ENCODE data around the gene ARL1.
"Not testable (repeated sequence)": the region's sequence is repeated elsewhere in the genome, so short reads cannot be mapped to it uniquely, and the experiment has no call there.

Gene ARL1

GRCh38 chr12:101407049-101407435 is 530 bp downstream of the ARL1 start:
- H3K4me2 ChIP-seq (ENCODE audit: low read depth, low read length, poor library complexity, severe bottlenecking), result peak overlapping the region; percentile 100
- peaks cover 24% of the 10 kb centered on the region for H3K4me1 ChIP-seq (ENCODE audit: insufficient read depth, low read length, poor library complexity, severe bottlenecking)
- H3K27me3 ChIP-seq (ENCODE audit: insufficient read depth, low read length, poor library complexity, severe bottlenecking), result no peaks in the 10 kb centered on the region
- peak overlapping the region; percentile 95 for H2AFZ ChIP-seq (ENCODE audit: low read length)
- H3K9ac ChIP-seq (ENCODE audit: low read depth, low read length, poor library complexity, severe bottlenecking), result peak overlapping the region; percentile 96
- H3F3A ChIP-seq (ENCODE audit: low read depth), result no peaks in the 10 kb centered on the region
- TF ChIP-seq EZH2phosphoT487 (IDR thresholded peaks at IDR 0.05; ENCODE audit: borderline replicate concordance) (no peak), CTCF (conservative IDR thresholded peaks at IDR 0.05; ENCODE audit: low read length) (no peak)
- no peaks in the 10 kb centered on the region for H3K9me3 ChIP-seq (ENCODE audit: insufficient read depth, low read depth, low read length)
- H4K20me1 ChIP-seq (ENCODE audit: insufficient read depth, low read length, poor library complexity, severe bottlenecking), result peaks cover 25% of the 10 kb centered on the region
- no peaks in the 10 kb centered on the region for H3K9me2 ChIP-seq (replicated peaks; ENCODE audit: low read depth, low read length)
- peaks cover 50% of the 10 kb centered on the region for H3K79me2 ChIP-seq (ENCODE audit: insufficient read depth, low read length)
- H3K36me3 ChIP-seq (ENCODE audit: insufficient read depth, low read length), result no peaks in the 10 kb centered on the region
- peak overlapping the region; percentile 100 for H3K4me3 ChIP-seq (ENCODE audit: low read length, poor library complexity, severe bottlenecking)

GRCh38 chr12:101391181-101391580 is 16.4 kb downstream of the ARL1 start:
- H3K9me3 ChIP-seq (ENCODE audit: insufficient read depth, low read depth, low read length); H3K4me1 ChIP-seq (ENCODE audit: insufficient read depth, low read length, poor library complexity, severe bottlenecking); H3K79me2 ChIP-seq (ENCODE audit: insufficient read depth, low read length); H3K27me3 ChIP-seq (ENCODE audit: insufficient read depth, low read length, poor library complexity, severe bottlenecking); H4K20me1 ChIP-seq (ENCODE audit: insufficient read depth, low read length, poor library complexity, severe bottlenecking); H3K4me2 ChIP-seq (ENCODE audit: low read depth, low read length, poor library complexity, severe bottlenecking); H3F3A ChIP-seq (ENCODE audit: low read depth); H3K4me3 ChIP-seq (ENCODE audit: low read length, poor library complexity, severe bottlenecking); H2AFZ ChIP-seq (ENCODE audit: low read length); H3K9ac ChIP-seq (ENCODE audit: low read depth, low read length, poor library complexity, severe bottlenecking); H3K9me2 ChIP-seq (replicated peaks; ENCODE audit: low read depth, low read length): not testable (repeated sequence)
- H3K36me3 ChIP-seq (ENCODE audit: insufficient read depth, low read length), result peaks cover 52% of the 10 kb centered on the region

GRCh38 chr12:101379149-101379548 is 28.4 kb downstream of the ARL1 start:
- H3F3A ChIP-seq (ENCODE audit: low read depth), result no peaks in the 10 kb centered on the region
- H3K36me3 ChIP-seq (ENCODE audit: insufficient read depth, low read length), result peaks cover 57% of the 10 kb centered on the region; the same call in 1 of the 2 replicates
- H3K9me3 ChIP-seq (ENCODE audit: insufficient read depth, low read depth, low read length), result no peaks in the 10 kb centered on the region
- no peak overlapping the region for H3K4me3 ChIP-seq (ENCODE audit: low read length, poor library complexity, severe bottlenecking)
- no peak overlapping the region for H2AFZ ChIP-seq (ENCODE audit: low read length)
- H3K4me2 ChIP-seq (ENCODE audit: low read depth, low read length, poor library complexity, severe bottlenecking), result no peak overlapping the region
- TF ChIP-seq CTCF (conservative IDR thresholded peaks at IDR 0.05; ENCODE audit: low read length) (no peak), EZH2phosphoT487 (IDR thresholded peaks at IDR 0.05; ENCODE audit: borderline replicate concordance) (no peak)
- H3K79me2 ChIP-seq (ENCODE audit: insufficient read depth, low read length), result no peaks in the 10 kb centered on the region
- no peaks in the 10 kb centered on the region for H3K4me1 ChIP-seq (ENCODE audit: insufficient read depth, low read length, poor library complexity, severe bottlenecking)
- H3K9me2 ChIP-seq (replicated peaks; ENCODE audit: low read depth, low read length), result no peaks in the 10 kb centered on the region
- no peaks in the 10 kb centered on the region for H3K27me3 ChIP-seq (ENCODE audit: insufficient read depth, low read length, poor library complexity, severe bottlenecking)
- H4K20me1 ChIP-seq (ENCODE audit: insufficient read depth, low read length, poor library complexity, severe bottlenecking), result no peaks in the 10 kb centered on the region
- H3K9ac ChIP-seq (ENCODE audit: low read depth, low read length, poor library complexity, severe bottlenecking), result no peak overlapping the region

GRCh38 chr12:101375573-101375972 is 32.0 kb downstream of the ARL1 start:
- TF ChIP-seq CTCF (conservative IDR thresholded peaks at IDR 0.05; ENCODE audit: low read length) (no peak), EZH2phosphoT487 (IDR thresholded peaks at IDR 0.05; ENCODE audit: borderline replicate concordance) (no peak)
- Histone ChIP-seq H3K36me3 (ENCODE audit: insufficient read depth, low read length) (peaks cover 46% of the 10 kb centered on the region; the same call in 1 of the 2 replicates), H3K9me2 (replicated peaks; ENCODE audit: low read depth, low read length) (no peaks in the 10 kb centered on the region), H3K4me3 (ENCODE audit: low read length, poor library complexity, severe bottlenecking) (no peak overlapping the region), H3K27me3 (ENCODE audit: insufficient read depth, low read length, poor library complexity, severe bottlenecking) (no peaks in the 10 kb centered on the region), H3F3A (ENCODE audit: low read depth) (no peaks in the 10 kb centered on the region), H3K4me2 (ENCODE audit: low read depth, low read length, poor library complexity, severe bottlenecking) (no peak overlapping the region), H3K9me3 (ENCODE audit: insufficient read depth, low read depth, low read length) (no peaks in the 10 kb centered on the region), H4K20me1 (ENCODE audit: insufficient read depth, low read length, poor library complexity, severe bottlenecking) (no peaks in the 10 kb centered on the region), H2AFZ (ENCODE audit: low read length) (no peak overlapping the region), H3K79me2 (ENCODE audit: insufficient read depth, low read length) (no peaks in the 10 kb centered on the region), H3K9ac (ENCODE audit: low read depth, low read length, poor library complexity, severe bottlenecking) (no peak overlapping the region), H3K4me1 (ENCODE audit: insufficient read depth, low read length, poor library complexity, severe bottlenecking) (no peaks in the 10 kb centered on the region)
